CD8-positive, alpha-beta memory T cell (primary cell): Measurements from ENCODE around the gene MYRIP. TPM values are rescaled to one million over a fixed set of nuclear protein-coding genes. Genes with fewer than 3 reads are reported as not detected.
"Not testable (repeated sequence)": the region's sequence is repeated elsewhere in the genome, so short reads cannot be mapped to it uniquely, and the experiment has no call there.

ENCODE experiments used
- CTCF ChIA-PET: fragments of 350-600 bp; sonication (Branson Sonifier 250); formaldehyde crosslinking; loops from one replicate; lab custom pipeline; 2021; ENCODE audit warnings: antibody characterized with exemption; lab: Charles Lee
- POLR2A ChIA-PET: fragments of 350-600 bp; sonication (Branson Sonifier 250); formaldehyde crosslinking; loops from one replicate; lab custom pipeline; 2021; ENCODE audit warnings: antibody characterized with exemption; lab: Charles Lee
- DNase-seq, 5 donors: peaks; one replicate each; pipeline versions ENCODE4 v3.0.0 to v3.0.0-alpha.2; 2020 to 2022; ENCODE audit warnings: mixed read lengths in 1 of 5
- H3K27ac ChIP-seq: one replicate; pipeline ENCODE4 v1.7.0; 2013; ENCODE audit warnings: low read depth, mild to moderate bottlenecking, low read length, moderate library complexity
- H3K27me3 ChIP-seq: 2 replicates; pipeline ENCODE4 v1.7.0; 2013; ENCODE audit warnings: low read length, mild to moderate bottlenecking; ENCODE audit not compliant: insufficient read depth, poor library complexity, severe bottlenecking
- H3K36me3 ChIP-seq: 2 replicates; pipeline ENCODE4 v1.7.0; 2013; ENCODE audit warnings: mild to moderate bottlenecking, low read length, moderate library complexity; ENCODE audit not compliant: insufficient read depth
- H3K4me1 ChIP-seq: 2 replicates; pipeline ENCODE4 v1.7.0; 2013; ENCODE audit warnings: mild to moderate bottlenecking, low read length, moderate library complexity; ENCODE audit not compliant: insufficient read depth
- H3K4me3 ChIP-seq: 2 replicates; pipeline ENCODE4 v1.7.0; 2013; ENCODE audit warnings: mild to moderate bottlenecking, low read length
- H3K9me3 ChIP-seq: 2 replicates; pipeline ENCODE4 v1.7.0; 2013; ENCODE audit warnings: mild to moderate bottlenecking, low read length
- H3K27ac Mint-ChIP-seq, 8 donors: one replicate each; pipeline ENCODE4 v1.8.0; 2020 to 2021; ENCODE audit warnings: mixed read lengths in 8 of 8, mild to moderate bottlenecking in 6 of 8, inconsistent platforms in 3 of 8, moderate library complexity in 3 of 8
- H3K27me3 Mint-ChIP-seq, 2 donors: one replicate each; pipeline ENCODE4 v1.8.0; 2020 to 2021; ENCODE audit warnings: mixed read lengths in 2 of 2, mild to moderate bottlenecking in 1 of 2, moderate library complexity in 1 of 2
- H3K36me3 Mint-ChIP-seq, 3 donors: one replicate each; pipeline ENCODE4 v1.8.0; 2020 to 2021; ENCODE audit warnings: mixed read lengths in 3 of 3, inconsistent platforms in 1 of 3, mild to moderate bottlenecking in 1 of 3
- H3K4me1 Mint-ChIP-seq, 3 donors: one replicate each; pipeline ENCODE4 v1.8.0; 2020 to 2021; ENCODE audit warnings: mixed read lengths in 3 of 3, inconsistent platforms in 1 of 3, mild to moderate bottlenecking in 1 of 3
- H3K4me3 Mint-ChIP-seq, 7 donors: one replicate each; pipeline ENCODE4 v1.8.0; 2020 to 2021; ENCODE audit warnings: mixed read lengths in 7 of 7, mild to moderate bottlenecking in 6 of 7, moderate library complexity in 4 of 7, inconsistent platforms in 2 of 7
- H3K9me3 Mint-ChIP-seq, 5 donors: one replicate each; pipeline ENCODE4 v1.8.0; 2020 to 2022; ENCODE audit warnings: mixed read lengths in 5 of 5, mild to moderate bottlenecking in 3 of 5, moderate library complexity in 2 of 5, inconsistent platforms in 1 of 5
- polyA plus RNA-seq: library from polyadenylated mRNA; unstranded; fragments of 300-500 nt; fragmentation: Illumina TruSeq; gene quantifications from one replicate; pipeline ENCODE4 v1.2.3, GENCODE V29; 2021
- total RNA-seq, 2 experiments: library from RNA; stranded (reverse); gene quantifications; one replicate each; pipeline ENCODE4 v1.2.3, GENCODE V29; 2021

Gene MYRIP
- total and polyA plus RNA-seq, 3 experiments from 2014 or later = not detected

DNA sequence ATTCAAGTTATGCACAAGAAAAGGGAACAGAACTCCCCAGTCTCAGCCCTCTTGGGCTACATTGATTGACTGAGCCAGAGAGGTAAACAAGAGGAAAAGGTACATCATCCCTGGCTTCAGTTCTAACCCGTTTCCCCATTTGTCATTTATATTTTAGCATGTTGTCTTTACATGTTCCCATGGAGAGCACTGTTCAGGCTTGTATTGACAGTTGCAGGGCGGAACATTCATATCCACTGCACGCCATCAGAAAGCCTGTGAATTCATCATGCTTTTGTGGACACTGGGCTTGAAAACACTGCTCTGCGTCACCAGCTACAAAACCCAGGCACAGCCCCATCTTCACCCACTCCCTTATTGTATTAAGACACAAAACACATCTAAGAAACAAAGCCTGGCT, 259.2 kb downstream of the MYRIP start:
- peaks cover 9 to 10% of the 10 kb centered on the region in 2 donors for H3K27me3 Mint-ChIP-seq
- H3K4me1 Mint-ChIP-seq = no peaks in the 10 kb centered on the region

DNA sequence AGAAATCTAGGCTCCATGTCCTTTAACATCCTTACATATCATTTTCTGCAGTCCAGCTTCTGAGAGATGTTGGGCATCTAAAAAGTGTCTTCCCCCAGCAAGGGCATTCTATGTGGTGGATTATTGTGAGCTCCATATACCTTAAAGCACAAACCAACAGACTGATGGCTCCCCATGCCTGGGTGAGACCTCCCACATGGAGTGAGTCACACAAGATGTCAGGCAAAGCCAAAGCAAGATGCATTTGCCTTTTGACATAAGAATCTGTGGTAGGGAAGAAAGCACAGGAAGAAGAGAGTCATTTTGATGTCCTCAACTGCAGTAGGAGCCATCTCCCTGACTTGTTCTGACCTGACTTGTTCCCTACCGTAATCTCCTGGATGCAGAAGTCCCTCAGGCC, 261.4 kb downstream of the MYRIP start:
- no peaks in the 10 kb centered on the region for H3K36me3 ChIP-seq
- Mint-ChIP-seq H3K27ac (no peak overlapping the region), H3K27me3 (peaks cover 7 to 13% of the 10 kb centered on the region in 2 donors), H3K9me3 (peaks cover 0 to 2% (median 0%) of the 10 kb centered on the region in 5 donors), H3K36me3 (no peaks in the 10 kb centered on the region), H3K4me1 (no peaks in the 10 kb centered on the region), H3K4me3 (no peak overlapping the region)
- ChIA-PET POLR2A (no interaction called here), CTCF (no interaction called here)
- H3K27me3 ChIP-seq = no peaks in the 10 kb centered on the region
- H3K4me3 ChIP-seq = no peak overlapping the region
- H3K27ac ChIP-seq = no peak overlapping the region
- DNase-seq = no peak
- H3K9me3 ChIP-seq = no peaks in the 10 kb centered on the region
- no peaks in the 10 kb centered on the region for H3K4me1 ChIP-seq

More for the DNA sequence above, 259.2 kb downstream of the MYRIP start:
- no peak overlapping the region for H3K4me3 Mint-ChIP-seq
- Histone ChIP-seq H3K4me3 (no peak overlapping the region), H3K36me3 (no peaks in the 10 kb centered on the region), H3K4me1 (no peaks in the 10 kb centered on the region), H3K9me3 (no peaks in the 10 kb centered on the region), H3K27ac (no peak overlapping the region), H3K27me3 (no peaks in the 10 kb centered on the region)
- DNase-seq = no peak
- H3K27ac Mint-ChIP-seq = no peak overlapping the region
- H3K36me3 Mint-ChIP-seq = no peaks in the 10 kb centered on the region
- ChIA-PET POLR2A (no interaction called here), CTCF (no interaction called here)
- peaks cover 0 to 4% (median 0%) of the 10 kb centered on the region in 5 donors for H3K9me3 Mint-ChIP-seq

DNA sequence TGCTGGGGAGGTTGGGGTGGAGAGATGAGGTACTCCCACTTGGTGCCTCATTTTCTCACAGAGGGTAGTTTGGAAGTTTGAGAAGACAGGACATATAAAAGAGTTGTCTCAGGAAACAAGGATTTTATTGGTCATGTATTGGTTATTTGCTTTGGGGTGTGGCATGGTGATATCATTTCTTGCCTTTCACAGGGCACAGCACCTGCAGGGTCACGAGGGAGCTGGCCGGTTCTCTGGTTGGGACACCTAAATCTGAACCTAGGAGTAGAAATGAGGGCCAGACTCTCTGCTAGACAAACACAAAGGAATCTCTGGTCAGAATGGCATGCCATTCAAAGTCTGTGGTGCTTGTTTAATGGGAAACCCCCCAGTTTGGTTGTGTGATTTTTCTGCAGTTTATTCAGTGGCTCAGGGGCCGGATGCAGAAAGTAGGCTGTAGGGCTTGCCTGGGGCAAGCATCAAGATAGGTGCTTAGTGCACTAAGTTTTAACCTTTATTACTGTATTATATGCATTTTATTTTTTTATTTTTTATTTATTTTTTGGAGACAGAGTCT, 262.4 kb downstream of the MYRIP start:
- Mint-ChIP-seq H3K9me3 (peaks cover 0 to 2% (median 0%) of the 10 kb centered on the region in 5 donors), H3K4me3 (no peak overlapping the region), H3K4me1 (no peaks in the 10 kb centered on the region), H3K36me3 (no peaks in the 10 kb centered on the region), H3K27me3 (peaks cover 5 to 13% of the 10 kb centered on the region in 2 donors), H3K27ac (no peak overlapping the region)
- DNase-seq = no peak
- no peaks in the 10 kb centered on the region for H3K27me3 ChIP-seq
- no peaks in the 10 kb centered on the region for H3K4me1 ChIP-seq
- H3K4me3 ChIP-seq = no peak overlapping the region
- POLR2A ChIA-PET = no interaction called here
- H3K27ac ChIP-seq = no peak overlapping the region
- H3K36me3 ChIP-seq = no peaks in the 10 kb centered on the region
- CTCF ChIA-PET = no interaction called here
- no peaks in the 10 kb centered on the region for H3K9me3 ChIP-seq

DNA sequence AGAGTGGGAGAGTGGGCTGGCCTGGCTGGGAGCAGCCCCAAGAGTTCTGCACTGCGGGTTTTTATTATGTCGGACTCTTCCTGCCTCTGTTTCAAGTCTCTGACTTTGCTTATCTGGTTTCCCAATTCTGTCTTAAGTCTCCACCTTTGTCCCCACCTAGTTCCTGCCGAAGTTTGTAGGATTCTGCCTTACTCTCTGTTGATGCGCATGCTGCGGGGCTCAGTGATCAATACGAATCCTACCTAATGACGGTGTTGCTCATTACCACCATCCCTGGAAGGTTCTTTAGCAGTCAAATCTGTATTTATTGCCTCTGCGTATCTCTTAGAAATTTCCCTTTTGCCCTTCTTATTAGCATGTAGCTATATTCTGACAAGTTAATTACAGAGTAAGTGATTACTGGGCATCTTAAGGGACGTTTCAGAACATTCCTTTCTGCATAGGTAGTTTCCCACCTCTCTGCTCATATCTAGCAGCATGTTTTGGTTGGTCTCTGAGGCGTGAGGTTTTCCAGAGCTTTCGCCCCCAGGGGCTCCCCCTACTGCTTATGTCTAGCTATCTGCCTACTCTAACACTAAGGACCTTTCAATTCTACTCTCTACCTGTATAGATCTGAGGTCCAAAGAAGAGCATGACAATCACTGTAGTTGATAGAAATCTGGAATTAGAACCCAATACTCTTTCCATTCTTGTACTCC, 264.1 kb downstream of the MYRIP start:
- Histone ChIP-seq H3K27me3 (no peaks in the 10 kb centered on the region), H3K4me3 (no peak overlapping the region), H3K27ac (no peak overlapping the region), H3K36me3 (no peaks in the 10 kb centered on the region), H3K9me3 (no peaks in the 10 kb centered on the region), H3K4me1 (no peaks in the 10 kb centered on the region)
- no peak overlapping the region for H3K27ac Mint-ChIP-seq
- H3K4me3 Mint-ChIP-seq = no peak overlapping the region
- peaks cover 5 to 12% of the 10 kb centered on the region in 2 donors for H3K27me3 Mint-ChIP-seq
- ChIA-PET CTCF (no interaction called here), POLR2A (no interaction called here)
- peaks cover 0 to 2% (median 0%) of the 10 kb centered on the region in 5 donors for H3K9me3 Mint-ChIP-seq
- no peak for DNase-seq
- H3K36me3 Mint-ChIP-seq = no peaks in the 10 kb centered on the region
- no peaks in the 10 kb centered on the region for H3K4me1 Mint-ChIP-seq

DNA sequence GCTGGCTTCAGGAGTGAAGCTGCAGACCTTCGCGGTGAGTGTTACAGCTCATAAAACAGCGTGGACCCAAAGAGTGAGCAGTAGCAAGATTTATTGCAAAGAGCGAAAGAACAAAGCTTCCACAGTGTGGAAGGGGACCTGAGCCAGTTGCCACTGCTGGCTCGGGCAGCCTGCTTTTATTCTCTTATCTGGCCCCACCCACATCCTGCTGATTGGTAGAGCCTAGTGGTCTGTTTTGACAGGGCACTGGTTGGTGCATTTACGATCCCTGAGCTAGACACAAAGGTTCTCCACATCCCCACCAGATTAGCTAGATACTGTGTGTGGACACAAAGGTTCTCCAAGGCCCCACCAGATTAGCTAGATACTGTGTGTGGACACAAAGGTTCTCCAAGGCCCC, 267.7 kb downstream of the MYRIP start:
- DNase-seq, H3K36me3 Mint-ChIP-seq, H3K4me1 Mint-ChIP-seq, H3K27ac ChIP-seq, H3K27ac Mint-ChIP-seq, H3K27me3 ChIP-seq, POLR2A ChIA-PET, H3K9me3 Mint-ChIP-seq, H3K9me3 ChIP-seq, H3K27me3 Mint-ChIP-seq, H3K36me3 ChIP-seq, H3K4me3 ChIP-seq, H3K4me1 ChIP-seq, H3K4me3 Mint-ChIP-seq: not testable (repeated sequence)
- CTCF ChIA-PET = interaction anchor here (1.0 kb wide), 1 partner anchor 52 kb away, joined by 3 read pairs; no protein-coding TSS in a partner anchor

DNA sequence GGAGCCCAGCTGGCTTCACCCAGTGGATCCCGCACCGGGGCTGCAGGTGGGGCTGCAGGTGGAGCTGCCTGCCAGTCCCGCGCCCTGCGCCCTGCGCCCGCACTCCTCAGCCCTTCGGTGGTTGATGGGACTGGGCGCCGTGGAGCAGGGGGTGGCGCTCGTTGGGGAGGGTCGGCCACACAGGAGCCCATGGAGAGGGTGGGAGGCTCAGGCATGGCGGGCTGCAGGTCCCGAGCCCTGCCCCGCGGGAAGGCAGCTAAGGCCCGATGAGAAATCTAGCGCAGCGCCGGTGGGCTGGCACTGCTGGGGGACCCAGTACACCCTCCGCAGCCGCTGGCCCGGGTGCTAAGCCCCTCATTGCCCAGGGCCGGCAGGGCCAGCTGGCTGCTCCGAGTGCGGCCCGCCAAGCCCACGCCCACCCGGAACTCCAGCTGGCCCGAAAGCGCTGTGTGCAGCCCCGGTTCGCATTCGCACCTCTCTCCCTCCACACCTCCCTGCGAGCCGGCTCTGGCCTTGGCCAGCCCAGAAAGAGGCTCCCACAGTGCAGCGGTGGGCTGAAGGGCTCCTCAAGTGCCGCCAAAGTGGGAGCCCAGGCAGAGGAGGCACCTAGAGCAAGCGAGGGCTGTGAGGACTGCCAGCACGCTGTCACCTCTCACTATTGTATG, 268.6 kb downstream of the MYRIP start:
- H3K27ac Mint-ChIP-seq, POLR2A ChIA-PET, H3K9me3 Mint-ChIP-seq: not testable (repeated sequence)

DNA sequence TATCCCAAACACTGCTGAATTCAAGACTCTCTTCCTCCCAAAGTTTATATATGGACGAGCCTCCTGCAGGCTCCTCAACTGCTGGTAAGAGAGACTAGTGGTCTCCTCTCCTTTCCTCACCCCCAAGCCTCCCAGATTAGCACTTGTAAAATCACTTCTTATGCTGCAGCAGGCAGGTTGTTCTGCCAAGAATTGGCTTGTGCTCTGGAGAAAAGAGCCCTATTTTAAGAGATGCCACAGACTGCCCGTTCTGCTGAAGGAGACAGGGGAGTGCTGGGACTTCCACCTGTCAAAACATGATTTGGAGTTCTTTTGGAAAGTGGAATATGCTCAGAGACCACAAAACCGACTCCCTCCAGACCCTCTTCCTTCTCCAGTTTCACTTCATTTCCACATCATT, 269.2 kb downstream of the MYRIP start:
- no peak for DNase-seq
- H3K27ac ChIP-seq = no peak overlapping the region
- H3K4me1 Mint-ChIP-seq = no peaks in the 10 kb centered on the region
- no peak overlapping the region for H3K27ac Mint-ChIP-seq
- POLR2A ChIA-PET = no interaction called here
- no peak overlapping the region for H3K4me3 ChIP-seq
- H3K36me3 Mint-ChIP-seq = no peaks in the 10 kb centered on the region
- H3K9me3 Mint-ChIP-seq = peaks cover 0 to 10% (median 0%) of the 10 kb centered on the region in 5 donors
- H3K4me1 ChIP-seq = no peaks in the 10 kb centered on the region
- H3K36me3 ChIP-seq = no peaks in the 10 kb centered on the region
- CTCF ChIA-PET = no interaction called here
- H3K4me3 Mint-ChIP-seq = no peak overlapping the region
- H3K27me3 Mint-ChIP-seq = peaks cover 3 to 8% of the 10 kb centered on the region in 2 donors
- no peaks in the 10 kb centered on the region for H3K27me3 ChIP-seq
- peaks cover 3% of the 10 kb centered on the region for H3K9me3 ChIP-seq

More for the DNA sequence above, 268.6 kb downstream of the MYRIP start:
- peaks cover 5 to 12% of the 10 kb centered on the region in 2 donors for H3K27me3 Mint-ChIP-seq
- H3K4me1 Mint-ChIP-seq, H3K9me3 ChIP-seq, H3K4me1 ChIP-seq, H3K27ac ChIP-seq, CTCF ChIA-PET, DNase-seq, H3K36me3 Mint-ChIP-seq, H3K4me3 ChIP-seq, H3K4me3 Mint-ChIP-seq, H3K36me3 ChIP-seq, H3K27me3 ChIP-seq: not testable (repeated sequence)

DNA sequence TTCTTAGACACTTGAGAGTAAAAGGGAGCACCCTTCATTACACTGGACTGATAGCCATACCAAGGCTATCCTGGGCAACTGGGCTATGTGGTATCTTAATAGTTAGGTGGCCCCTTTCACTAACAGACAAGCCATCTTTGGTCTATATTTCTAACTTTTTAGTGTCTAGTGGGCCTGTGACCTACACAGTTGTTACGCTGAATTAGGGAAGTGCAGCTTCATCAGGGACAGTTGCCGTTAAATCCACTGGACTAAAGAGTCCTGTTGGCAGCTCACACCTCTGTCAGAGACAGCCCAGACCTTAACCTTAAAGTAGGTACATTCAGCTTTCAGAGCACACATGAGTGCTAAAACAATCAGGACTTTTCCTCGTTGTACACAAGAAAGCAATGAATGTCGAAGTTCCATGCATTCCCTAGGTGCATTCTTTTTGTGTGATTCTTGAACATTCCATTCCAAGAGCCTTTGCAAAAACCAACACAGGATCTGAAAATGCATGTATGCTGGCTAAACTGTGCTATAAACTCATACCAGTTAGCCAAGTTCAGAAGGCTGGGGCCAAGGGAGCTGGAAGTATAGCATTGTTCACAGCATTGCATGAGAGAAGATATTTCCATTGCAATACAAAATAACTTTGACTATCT, 269.9 kb downstream of the MYRIP start:
- no peaks in the 10 kb centered on the region for H3K27me3 ChIP-seq
- H3K9me3 ChIP-seq = peaks cover 3% of the 10 kb centered on the region
- no peak overlapping the region for H3K4me3 Mint-ChIP-seq
- no peak overlapping the region for H3K27ac Mint-ChIP-seq
- no peak for DNase-seq
- H3K27me3 Mint-ChIP-seq = peaks cover 3 to 8% of the 10 kb centered on the region in 2 donors
- H3K27ac ChIP-seq = no peak overlapping the region
- CTCF ChIA-PET = no interaction called here
- POLR2A ChIA-PET = no interaction called here
- no peak overlapping the region for H3K4me3 ChIP-seq
- H3K4me1 ChIP-seq = no peaks in the 10 kb centered on the region
- no peaks in the 10 kb centered on the region for H3K4me1 Mint-ChIP-seq
- H3K36me3 ChIP-seq = no peaks in the 10 kb centered on the region
- peaks cover 0 to 11% (median 0%) of the 10 kb centered on the region in 5 donors for H3K9me3 Mint-ChIP-seq
- no peaks in the 10 kb centered on the region for H3K36me3 Mint-ChIP-seq
